Left lobe of liver (tissue), 2 donors: ENCODE measurements around the gene TMEM223. TPM values are rescaled to one million over a fixed set of nuclear protein-coding genes. Genes with fewer than 3 reads are reported as not detected.
"Not testable (repeated sequence)": the region's sequence is repeated elsewhere in the genome, so short reads cannot be mapped to it uniquely, and the experiment has no call there.

Experiments
- ATAC-seq: fragments of 200-7000 bp; cut with Tn5 transposase; one replicate; pipeline ENCODE4 v1.9.1; 2020; ENCODE audit warnings: mild to moderate bottlenecking, moderate library complexity
- DNase-seq: peaks from one replicate; pipeline ENCODE4 v3.0.0-alpha.2; 2020; ENCODE audit warnings: low spot score
- total RNA-seq: library from RNA; stranded (reverse); gene quantifications from one replicate; pipeline ENCODE4 v1.2.1, GENCODE V29; 2021
- donor health status: DM: no; HTN: no; CAD: no; lungs with moderate emphysema.
- donor health status: DM: no; HTN: yes; CAD: no.

TMEM223 gene
- total RNA-seq, result 7.6 TPM

GRCh38 chr11:62791501-62792201 lies at the start of gene TMEM223:
Gene TMEM223, minus strand, starts transcription at chr11:62792006. Its CDS starts 12 bp downstream, at chr11:62791994.
- DNase-seq (peak; percentile 86), ATAC-seq (peak; percentile 85)

- DNase-seq, result peak; percentile 69
- ATAC-seq, result peak; percentile 9
Observed at GRCh38 chr11:62840721-62841360, 49.0 kb upstream of the TMEM223 start.

DNA sequence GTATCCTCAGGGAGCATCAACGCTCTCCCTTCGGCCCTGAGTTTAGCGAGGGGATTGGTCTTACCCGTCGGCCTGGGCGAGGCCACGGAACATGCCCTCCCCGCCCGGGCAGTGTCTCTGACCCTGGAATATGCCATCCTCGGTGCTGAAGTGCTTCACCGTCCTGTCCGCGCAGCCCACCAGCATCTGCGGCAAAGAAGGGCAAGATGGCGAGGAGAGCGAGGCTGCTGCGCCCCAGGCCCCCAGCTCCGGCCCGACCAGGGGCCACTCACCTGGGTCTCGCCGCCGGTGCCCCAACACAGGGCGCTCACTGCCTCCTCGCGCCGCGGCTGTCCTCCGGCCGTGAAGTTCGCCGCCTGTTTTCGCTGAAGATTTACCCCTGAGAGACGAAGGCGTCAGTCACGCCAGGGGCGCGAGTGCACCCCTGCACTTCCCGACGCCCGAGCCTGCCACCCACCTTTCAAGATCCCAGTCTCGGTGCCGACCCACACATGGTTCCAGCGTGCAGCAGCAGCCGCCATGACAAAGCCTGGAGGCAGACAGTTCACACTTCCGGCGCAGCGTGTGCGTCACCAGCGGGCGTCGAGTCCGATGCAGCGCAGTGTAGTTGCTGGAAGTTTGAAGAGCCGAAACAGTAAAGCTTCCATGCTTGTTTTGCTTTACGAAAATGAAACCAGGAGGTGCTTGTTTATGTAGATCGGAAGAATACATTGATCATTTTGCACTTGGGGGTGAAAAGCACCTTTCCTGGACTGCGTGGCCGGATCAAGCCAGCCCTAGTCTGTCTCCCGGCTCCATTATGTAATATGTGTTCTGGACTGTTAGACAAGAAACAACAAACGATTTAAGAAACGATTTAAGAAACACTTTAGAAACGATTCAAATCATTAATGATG lies 47.5 kb upstream of the TMEM223 start, which contains the start of gene WDR74:
WDR74 (minus strand) TSS at position 541 of the 896 bp plus-strand sequence; CDS start at position 521, 20 bp downstream.
- ATAC-seq (peak; percentile 69), DNase-seq (peak; percentile 95)

- no peak for DNase-seq
- no peak for ATAC-seq
Observed at GRCh38 chr11:62835336-62835735, 43.5 kb upstream of the TMEM223 start.

- DNase-seq (peak; percentile 72), ATAC-seq (peak; percentile 44)
Observed at GRCh38 chr11:62832336-62833234, 40.8 kb upstream of the TMEM223 start, which contains the start of gene TEX54. Gene TEX54, minus strand, starts transcription at chr11:62832841.

GRCh38 chr11:62831520-62832335 lies 39.9 kb upstream of the TMEM223 start, which contains the start of gene STX5:
Gene STX5, minus strand, starts transcription at chr11:62832051. Its CDS starts 808 bp downstream, at chr11:62831243.
- DNase-seq, result peak; percentile 100
- peak; percentile 95 for ATAC-seq

- DNase-seq, result no peak
- no peak for ATAC-seq
Observed at GRCh38 chr11:62830904-62831519, 39.2 kb upstream of the TMEM223 start.

GRCh38 chr11:62828130-62828529 lies 36.3 kb upstream of the TMEM223 start:
- DNase-seq, ATAC-seq: not testable (repeated sequence)

DNA sequence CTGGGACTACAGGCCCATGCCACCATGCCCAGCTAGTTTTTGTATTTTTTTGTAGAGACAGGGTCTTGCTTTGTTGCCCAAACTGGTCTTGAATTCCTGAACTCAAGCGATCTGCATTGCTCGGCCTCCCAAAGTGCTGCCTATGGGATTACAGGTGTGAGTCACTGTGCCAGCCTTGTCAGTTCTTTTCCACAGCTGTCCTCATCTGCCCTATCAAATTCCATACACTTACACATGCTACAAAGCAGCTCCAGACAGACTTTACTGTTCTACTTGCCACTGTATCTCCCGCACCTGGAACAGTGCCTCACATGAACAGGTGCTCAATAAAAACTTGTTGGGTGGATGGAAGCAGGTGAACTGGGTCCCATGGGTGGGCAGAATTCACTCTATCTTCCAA lies 31.9 kb upstream of the TMEM223 start:
- DNase-seq, result no peak
- no peak for ATAC-seq

DNA sequence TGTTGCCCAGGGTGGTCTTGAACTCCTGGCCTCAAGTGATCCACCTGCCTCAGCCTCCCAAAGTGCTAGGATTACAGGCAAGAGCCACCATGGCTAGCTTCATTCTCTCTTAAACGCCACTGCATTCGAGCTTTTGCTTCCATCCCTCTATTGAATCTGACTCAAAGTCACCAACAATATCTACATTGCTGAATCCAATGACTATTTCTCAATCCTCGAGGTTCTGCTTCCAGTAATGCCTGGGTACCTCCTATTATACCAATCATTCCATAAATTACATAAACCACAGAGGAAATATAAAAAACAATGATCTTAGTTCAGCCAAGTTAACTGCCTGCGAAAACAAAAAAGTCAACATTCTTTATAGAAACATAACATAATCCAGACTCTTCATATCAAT lies 25.3 kb upstream of the TMEM223 start:
- ATAC-seq (no peak), DNase-seq (no peak)

GRCh38 chr11:62816557-62816956 lies 24.8 kb upstream of the TMEM223 start:
- ATAC-seq, result no peak

DNA sequence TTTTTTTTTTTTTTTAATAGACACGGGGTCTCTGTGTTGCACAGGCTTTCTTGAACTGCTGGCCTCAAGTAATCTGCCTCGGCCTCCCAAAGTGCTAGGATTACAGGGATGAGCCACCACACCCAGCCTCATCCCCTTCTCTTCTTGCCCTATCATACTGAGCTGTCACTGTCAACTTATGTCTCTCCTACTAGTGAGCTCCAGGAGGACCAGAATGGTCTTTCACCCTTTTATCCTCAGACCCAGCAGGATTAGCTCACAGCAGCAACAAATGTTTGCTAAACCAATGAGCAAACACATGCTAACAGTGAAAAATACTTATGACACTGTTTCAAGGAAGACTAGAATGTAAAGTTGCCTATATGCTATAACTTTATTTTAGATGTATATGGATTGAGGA lies 19.9 kb upstream of the TMEM223 start:
- ATAC-seq, result no peak
- no peak for DNase-seq

More at GRCh38 chr11:62816557-62816956, 24.8 kb upstream of the TMEM223 start:
- DNase-seq, result no peak

DNA sequence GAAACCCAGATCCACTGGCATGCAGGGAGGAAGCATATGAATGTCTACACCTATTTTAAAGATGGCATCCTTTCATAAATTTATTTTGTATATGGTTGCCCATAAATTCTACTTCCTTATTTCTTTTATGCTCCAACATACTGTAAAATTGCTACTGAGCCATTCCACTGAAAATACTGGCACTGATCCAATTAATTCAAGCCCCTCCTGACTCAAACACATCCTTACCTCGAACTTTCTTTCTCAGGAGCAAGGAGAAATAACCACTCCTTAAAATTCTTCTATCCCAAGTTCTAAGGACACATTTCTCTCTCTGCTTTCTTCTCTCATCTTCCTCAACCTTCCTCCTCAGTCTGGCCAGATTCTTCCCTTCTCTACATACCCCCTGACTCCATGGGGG lies 18.9 kb upstream of the TMEM223 start:
- DNase-seq, result no peak
- no peak for ATAC-seq

DNA sequence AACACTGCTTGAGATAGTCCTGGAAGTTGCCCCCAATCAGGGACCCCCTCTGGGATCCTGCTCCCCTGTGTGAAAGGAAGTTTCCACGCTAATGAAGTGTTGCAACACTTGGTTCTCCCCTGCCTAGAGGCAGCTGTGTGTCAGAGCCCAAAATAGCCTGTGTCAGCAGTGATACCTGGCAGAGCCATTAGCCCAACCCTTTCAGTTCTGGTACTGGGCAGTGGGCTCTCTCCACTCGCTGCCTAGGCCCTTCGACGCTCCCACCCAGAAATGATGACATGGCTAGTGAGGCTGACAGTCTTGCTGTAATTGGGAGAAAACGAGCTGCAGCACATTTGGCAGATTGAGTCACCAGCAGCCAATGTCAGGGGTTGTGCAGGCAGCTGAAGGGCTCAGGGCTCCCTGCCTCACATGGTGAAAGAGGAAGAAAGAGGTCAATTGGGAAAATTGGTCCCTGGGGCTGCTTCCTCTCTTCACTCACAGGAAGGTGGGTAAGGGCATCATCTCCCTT lies 14.9 kb upstream of the TMEM223 start:
- peak; percentile 49 for ATAC-seq

DNA sequence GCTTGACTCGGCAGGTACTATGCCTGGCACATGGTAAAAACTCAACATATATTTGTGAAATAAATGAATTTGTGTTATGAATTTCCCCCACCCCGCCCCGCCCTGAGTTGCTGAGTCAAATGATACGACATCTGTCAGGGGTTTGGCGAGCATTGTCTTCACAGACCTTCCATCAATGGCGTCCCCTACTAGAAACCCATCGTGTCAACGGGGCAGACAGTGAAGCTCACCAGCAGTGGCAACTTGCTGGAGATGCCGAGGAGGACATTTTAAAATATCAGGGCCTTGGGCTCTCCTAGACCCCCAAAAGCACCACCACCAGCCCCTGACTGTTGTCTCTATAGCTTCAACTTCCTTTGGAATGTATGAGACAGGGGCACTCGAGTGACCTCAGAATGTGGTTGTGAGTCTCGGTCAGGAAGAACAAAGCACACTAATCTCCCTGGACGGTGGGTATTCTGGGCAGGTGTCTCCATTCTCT lies 14.2 kb upstream of the TMEM223 start:
- no peak for ATAC-seq
- no peak for DNase-seq

More for the DNA sequence above, 14.9 kb upstream of the TMEM223 start:
- DNase-seq, result peak; percentile 51

DNA sequence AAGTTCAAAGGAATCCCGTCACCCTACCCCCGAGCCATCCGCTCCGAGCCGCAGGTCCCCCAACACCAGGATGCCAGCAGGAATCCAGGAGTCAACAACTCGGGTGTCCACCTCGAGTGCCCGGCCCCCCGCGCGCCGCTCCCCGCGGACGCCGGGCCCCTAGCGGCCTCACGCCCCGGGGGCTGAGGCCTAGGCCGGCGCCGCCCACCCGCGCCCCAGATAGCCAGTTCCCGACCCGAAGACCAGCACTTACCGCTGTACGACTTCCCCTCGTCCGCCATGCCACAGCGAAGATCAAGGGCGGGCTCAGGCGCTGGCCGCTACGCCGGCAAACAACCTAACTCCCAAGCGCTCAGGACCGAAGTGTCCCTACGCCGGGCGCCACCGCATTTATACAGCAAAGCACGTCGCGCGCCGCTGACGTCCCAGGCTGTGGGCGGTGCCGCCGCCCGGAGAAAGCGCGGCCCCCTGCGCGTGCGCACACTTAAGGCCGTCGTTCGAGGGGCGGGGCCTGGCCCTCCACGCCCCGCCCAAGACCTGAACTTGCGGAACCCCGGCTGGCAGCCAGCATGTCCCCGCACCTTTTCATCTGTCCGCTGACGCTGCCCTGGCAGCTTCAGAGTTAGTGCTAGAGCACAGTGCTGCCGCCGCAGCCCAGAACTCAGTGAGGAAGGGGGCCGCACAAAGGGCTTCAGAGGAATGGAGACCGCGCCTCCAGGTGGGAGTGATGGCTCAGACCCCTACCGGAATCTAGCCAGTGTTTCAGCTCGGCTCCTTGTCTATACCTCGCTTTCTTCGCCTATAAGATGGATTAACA lies 13.5 kb upstream of the TMEM223 start, which contains the start of gene NXF1:
NXF1 (minus strand) TSS at position 365 of the 817 bp plus-strand sequence; CDS start at position 281, 84 bp downstream.
- DNase-seq, result peak; percentile 98
- peak; percentile 90 for ATAC-seq
